Central memory CD4-positive, alpha-beta T cell (primary cell): ENCODE results near the gene WNT6.

Experiments used
- DNase-seq: peaks from one replicate; pipeline ENCODE4 v3.0.0; 2022

Gene WNT6

DNA sequence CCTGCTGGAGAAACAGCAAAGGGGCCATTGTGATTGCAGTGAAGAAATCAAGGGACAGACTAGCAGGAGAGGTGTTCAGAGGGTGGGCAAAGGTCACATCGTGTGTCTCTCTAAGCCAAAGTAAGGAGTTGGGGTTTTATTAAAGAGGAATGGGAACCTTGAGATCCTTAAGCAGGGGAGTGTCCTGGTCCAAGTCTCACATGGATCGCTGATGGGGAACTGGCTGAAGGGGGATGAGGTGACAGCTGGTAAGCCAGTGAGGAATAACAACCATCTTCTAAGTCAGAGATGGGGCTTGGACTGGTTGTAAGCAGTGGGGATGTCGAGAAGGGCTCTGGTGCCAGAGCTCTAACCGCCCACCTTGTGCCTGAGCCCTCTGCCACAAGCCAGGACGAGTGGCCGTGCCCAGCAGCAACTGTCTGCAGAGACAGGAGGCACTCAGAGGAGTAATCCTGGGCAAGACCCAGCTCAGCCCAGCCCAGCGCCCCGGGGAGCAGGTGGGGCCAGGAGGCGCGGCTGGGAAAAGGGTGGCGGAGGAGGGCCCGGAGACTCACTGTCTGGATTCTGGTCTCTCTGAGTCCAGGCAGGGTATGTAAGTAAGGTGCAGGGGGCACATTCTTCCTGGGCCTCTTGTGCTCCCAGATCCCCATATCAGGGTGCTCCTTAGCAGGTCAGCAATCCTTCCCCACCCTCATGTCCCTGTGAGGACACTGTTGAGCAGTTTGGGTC, 34.7 kb downstream of the WNT6 start:
- no peak for DNase-seq

- no peak for DNase-seq
These were observed 35.2 kb downstream of the WNT6 start for GRCh38 chr2:218894880-218895157.

DNA sequence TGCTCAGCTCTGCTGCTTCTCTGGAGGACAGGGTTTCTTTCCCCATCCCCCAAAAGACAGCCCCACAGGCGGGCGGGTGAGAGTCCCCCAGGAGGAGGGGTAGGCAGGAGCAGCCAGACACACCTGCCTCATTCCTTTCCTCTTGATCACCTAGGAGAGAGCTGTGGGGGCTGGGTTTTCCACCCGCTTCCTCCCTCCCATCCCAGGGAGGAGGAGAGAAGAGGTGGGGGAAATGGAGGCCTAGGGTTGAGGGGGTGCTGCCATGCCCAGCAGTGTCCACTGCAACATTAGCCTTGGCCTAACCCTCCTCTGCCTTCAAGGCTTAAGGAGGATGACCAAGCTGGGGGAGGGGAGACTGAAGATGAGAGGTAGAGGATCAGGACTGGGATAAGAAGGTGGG, 35.7 kb downstream of the WNT6 start:
- DNase-seq: no peak

DNA sequence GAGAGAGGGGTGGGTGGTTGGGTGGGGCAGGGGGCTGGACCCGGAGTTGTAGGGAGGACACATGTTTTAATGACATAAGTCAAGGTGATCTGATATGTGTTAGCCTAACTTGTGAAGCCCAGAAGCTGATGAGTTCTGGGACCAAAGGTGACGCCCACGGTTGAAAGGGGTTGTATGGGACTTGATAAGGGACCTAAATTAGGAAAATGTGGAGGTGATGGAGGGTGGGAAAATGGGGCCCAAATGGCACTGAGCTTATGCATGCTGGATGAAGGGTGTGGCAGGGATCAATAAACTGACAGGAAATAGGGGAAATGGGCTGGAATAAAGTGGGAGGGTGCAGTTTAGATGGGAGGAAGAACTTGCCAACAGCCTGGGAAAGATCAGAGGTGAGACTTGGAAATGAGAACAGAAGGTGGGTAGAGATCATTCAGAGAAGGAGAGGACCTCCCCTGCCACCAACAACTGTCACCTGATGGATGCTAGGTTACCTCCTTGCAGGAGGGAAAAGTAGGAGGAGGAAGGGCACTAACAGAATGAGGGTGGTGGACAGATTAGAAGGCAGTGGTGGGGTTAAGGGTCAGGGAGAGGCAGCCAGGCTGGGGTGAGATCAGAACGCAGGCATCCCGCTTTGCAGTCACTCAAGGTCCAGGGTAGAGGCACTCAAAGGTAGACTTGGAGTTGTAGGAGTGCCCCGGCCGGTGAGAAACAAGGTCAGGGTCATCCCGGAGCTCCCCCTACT, 36.3 kb downstream of the WNT6 start:
- DNase-seq: no peak

DNA sequence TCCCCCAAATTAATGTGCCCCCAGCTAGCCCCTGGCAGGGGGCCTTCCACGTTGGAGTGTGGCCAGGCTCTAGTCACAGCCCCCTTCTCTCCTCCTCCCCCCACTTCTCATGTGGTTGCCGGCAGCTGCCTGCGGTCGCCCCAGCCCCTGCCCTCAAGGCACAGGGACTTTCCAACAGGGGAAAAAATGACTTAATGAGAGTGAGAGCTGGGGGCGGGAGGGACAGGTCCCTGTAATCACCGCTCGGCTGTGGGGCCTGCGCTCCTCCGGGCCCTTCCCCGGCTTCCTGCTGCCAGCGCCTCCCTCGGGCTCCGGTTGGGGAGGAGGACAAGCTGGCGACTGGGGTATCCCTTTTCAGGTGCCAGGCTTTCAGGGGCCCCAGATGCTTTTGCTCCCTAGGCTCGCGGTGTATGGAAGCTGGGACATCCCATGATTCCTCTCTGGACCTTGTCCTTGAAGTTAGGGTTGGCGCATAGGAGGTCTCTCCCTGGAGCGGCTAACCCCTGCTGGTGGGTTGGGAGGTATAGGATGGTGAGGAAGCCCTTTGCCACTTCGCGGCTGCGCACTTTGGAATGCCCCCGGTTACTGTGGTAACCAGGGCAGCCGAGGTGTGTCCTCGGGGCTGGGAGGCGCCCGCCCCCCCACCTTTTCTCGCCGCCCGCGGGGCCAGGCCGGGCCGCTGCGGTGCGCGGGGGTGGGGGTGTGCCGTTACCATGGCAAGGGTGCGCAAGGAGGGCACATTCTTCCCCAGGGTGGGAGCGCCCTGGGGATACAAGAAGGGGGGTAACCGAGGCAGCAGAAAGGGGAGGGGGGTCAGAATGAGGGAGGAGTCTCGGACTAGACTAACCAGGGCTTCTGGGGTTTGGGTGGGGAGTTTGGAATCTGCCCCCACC, 37.1 kb downstream of the WNT6 start:
- peak; percentile 92 for DNase-seq

- DNase-seq: no peak
These were observed 37.9 kb downstream of the WNT6 start for GRCh38 chr2:218897394-218898108.

DNA sequence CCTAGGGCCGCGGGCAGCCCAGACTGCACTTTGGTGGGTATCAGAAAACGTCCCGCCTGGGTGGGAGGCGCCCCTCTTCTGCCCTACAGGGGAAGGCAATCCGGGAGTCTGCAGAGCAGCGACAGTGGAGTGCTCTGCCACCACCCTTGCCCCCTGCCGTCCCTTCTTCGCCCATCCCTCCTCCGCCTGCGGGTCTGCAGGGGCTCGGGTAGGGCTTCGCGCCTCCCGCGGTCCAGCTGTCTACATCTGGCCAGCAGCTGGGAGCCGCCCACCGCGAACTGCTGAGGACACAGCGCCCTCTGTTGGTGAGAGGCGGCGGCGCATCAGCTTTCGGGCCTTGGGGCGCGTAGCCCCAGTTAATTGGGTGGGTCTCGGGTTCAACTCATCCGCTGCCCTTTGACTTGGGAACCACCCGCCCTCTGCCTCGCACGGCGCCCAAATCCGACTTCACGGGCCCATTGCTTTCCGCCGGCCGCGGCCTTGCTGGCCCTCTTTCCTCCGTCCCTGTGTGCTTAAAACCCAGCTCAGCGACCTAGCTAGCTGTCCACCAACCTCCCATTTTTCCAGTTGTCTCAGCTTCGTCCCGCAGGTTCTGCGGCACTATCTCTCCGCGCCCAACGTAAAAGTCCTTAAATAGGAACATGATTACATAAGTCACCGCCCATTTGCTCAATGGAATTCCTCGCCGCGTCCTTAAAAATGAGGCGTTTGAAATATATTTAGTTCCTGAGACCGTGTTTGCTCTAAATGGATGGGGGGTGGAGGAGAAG, 38.7 kb downstream of the WNT6 start:
- peak; percentile 67 for DNase-seq

DNA sequence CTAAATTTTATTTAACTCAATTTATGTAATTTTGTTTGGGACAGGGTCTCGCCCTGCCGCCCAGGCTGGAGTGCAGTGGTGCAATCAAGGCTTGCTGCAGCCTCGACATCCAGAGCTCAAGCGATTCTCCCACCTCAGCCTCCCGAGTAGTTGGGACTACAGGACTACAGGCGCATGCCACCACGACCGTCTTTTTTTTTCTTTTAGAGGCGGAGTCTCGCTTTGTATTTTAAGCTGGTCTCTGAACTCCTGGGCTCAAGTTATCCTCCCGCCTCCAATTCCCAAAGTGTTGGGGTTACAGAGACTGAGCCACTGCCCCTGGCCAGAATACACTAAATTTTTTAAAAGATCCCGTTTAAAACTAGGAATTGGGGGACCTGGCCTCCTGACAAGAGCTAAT, 39.5 kb downstream of the WNT6 start:
- no peak for DNase-seq

DNA sequence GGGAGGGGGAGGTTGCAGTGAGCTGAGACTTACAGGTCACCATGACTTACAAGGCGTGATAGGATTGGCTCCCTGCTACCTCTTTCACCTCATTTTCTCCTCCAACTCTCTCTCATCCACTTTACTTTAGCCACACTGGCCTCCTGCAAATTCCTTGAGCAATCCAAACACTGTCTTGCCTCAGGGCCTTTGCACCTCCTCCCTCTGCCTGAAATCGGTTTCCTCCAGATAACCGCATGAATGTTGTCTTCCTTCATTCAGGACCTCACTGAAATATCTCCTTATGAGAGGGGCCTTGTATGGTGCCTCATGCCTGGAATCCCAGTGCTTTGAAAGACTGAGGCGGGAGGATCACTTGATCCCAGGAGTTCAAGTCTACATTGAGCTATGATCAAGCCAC, 42.8 kb downstream of the WNT6 start:
- no peak for DNase-seq

DNA sequence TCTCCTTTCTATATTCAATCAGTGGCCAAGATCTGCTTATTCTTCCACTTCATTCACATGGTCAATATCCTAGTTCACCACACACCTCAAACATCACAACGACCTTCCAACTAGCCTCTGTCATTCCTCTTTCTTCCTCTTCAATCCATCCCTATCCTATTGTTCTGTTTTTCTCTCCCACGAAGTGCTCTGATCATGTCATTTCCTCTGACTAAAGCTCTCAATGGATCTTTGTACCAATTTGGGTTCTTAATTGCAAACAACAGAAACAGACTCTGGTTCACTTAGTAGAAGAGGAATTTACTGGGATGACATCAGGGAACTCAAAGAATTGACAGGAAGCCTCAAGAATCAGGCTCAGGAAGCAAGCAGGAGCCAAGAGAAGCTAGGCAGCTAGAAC, 44.6 kb downstream of the WNT6 start:
- no peak for DNase-seq

DNA sequence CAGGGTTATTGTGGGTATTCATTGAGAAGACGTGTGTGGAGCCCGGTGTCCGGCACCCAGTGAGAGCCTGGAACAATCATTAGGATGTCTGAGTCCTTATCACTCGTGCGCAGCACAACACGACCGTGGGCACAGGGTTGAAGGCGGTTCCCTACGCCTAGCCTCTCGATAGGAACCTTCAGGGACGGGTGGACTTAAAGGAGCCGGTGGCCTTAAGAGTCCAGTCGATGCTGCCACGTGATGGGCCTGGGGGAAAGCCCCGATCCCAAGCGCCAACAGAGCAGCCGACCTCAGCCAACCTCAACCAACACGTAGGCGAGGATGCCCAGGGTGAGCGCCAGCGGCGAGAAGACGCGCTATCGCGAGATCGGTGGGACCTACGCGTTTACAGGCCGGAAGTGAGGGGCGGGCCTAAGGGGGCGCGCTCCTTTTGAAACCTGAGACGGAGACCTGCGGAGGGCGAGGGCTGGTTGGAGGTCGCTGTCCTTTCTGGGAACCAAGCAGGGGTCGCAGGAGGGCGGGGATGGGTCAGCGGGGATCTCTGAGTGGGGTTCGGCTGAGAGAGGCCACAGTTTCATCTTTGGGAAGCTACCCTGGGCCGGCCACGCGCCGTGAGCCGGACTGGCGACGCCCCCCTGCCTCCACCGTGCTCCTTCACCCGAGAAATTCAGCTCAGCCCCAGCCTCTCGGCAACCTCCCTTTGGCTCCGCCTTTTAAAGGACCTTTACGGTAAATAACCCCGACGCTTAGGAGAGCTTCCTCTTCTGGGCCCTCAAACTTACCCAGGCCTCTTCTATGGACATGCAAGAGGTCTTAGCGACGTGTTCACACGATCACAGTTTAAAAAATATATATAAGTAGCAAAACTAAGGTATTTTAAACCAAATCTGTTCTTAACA, 49.4 kb downstream of the WNT6 start:
- peak; percentile 86 for DNase-seq

DNA sequence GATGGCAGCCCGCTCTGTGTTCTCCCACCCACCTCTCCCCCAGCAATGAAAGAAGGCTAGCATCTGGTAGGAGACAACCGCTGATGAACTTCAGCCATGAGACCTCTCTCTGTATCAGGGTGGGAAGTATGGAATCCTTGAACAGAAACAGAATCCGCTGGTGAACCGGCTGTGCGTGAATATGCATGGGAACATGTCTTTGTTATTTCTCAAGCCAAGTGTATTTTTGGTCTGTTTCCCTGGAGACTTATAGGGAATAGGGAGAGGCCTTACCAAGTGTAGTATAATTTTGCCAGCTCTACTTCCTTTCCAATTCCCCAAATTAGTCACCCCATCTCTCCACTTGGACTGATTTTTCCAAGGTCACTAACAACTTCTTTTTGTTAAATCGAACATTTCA, 51.1 kb downstream of the WNT6 start:
- DNase-seq: no peak

- no peak for DNase-seq
These were observed 60.9 kb downstream of the WNT6 start for GRCh38 chr2:218920504-218920903.
